Keratinocyte (primary cell): Measurements from ENCODE around the gene CDC26. TPM values are rescaled to one million over a fixed set of nuclear protein-coding genes. Genes with fewer than 3 reads are reported as not detected.

Experiments
- DNase-seq: peaks from one replicate; pipeline ENCODE4 v3.0.0-alpha.2; 2011; ENCODE audit warnings: low read depth, missing footprints, low spot score
- FAIRE-seq: peaks from 2 replicates; lab custom pipeline; 2011; peaks lifted over from hg19 to GRCh38; lab: Jason Lieb, UNC
- H2AFZ ChIP-seq: 2 replicates; pipeline ENCODE4 v1.6.0; 2012; ENCODE audit warnings: low read length, control low read depth, inconsistent platforms; ENCODE audit not compliant: control insufficient read depth
- H3K27ac ChIP-seq: 2 replicates; pipeline ENCODE4 v1.5.1; 2011; ENCODE audit warnings: low read length; ENCODE audit not compliant: control insufficient read depth, insufficient read depth
- H3K27me3 ChIP-seq: 3 replicates; pipeline ENCODE4 v1.6.0; 2011; ENCODE audit warnings: low read length; ENCODE audit not compliant: control insufficient read depth, insufficient read depth; ENCODE audit errors: extremely low read depth
- H3K36me3 ChIP-seq, 2 experiments: 2 replicates in 1 of 2; 3 replicates in 1 of 2; pipeline ENCODE4 v1.5.1; 2011; ENCODE audit warnings: low read length in 2 of 2, mild to moderate bottlenecking in 1 of 2; ENCODE audit not compliant: control insufficient read depth in 2 of 2, insufficient read depth in 2 of 2; ENCODE audit errors: extremely low read depth in 1 of 2
- H3K4me1 ChIP-seq: 3 replicates; pipeline ENCODE4 v1.5.1; 2011; ENCODE audit warnings: low read length; ENCODE audit not compliant: control insufficient read depth, insufficient read depth; ENCODE audit errors: extremely low read depth
- H3K4me2 ChIP-seq: 3 replicates; pipeline ENCODE4 v1.6.0; 2011; ENCODE audit warnings: low read depth, low read length; ENCODE audit not compliant: control insufficient read depth, insufficient read depth; ENCODE audit errors: extremely low read depth
- H3K4me3 ChIP-seq, 3 experiments: fragments of 200-600 bp in 1 of 3; sonication (generic) in 1 of 3; 2 replicates in 2 of 3; 3 replicates in 1 of 3; pipeline ENCODE4 v1.5.1; 2011 to 2016; ENCODE audit warnings: low read length in 3 of 3, mild to moderate bottlenecking in 3 of 3, control low read depth in 2 of 3, inconsistent platforms in 1 of 3, low read depth in 1 of 3, mixed read lengths in 1 of 3, mixed run types in 1 of 3, moderate library complexity in 1 of 3; ENCODE audit not compliant: control insufficient read depth in 2 of 3, insufficient read depth in 2 of 3; ENCODE audit errors: extremely low read depth in 1 of 3
- H3K79me2 ChIP-seq: 2 replicates; pipeline ENCODE4 v1.6.0; 2012; ENCODE audit warnings: low read length; ENCODE audit not compliant: control insufficient read depth, insufficient read depth
- H3K9ac ChIP-seq: 3 replicates; pipeline ENCODE4 v1.6.0; 2011; ENCODE audit warnings: low read length; ENCODE audit not compliant: control insufficient read depth, insufficient read depth; ENCODE audit errors: extremely low read depth
- H3K9me1 ChIP-seq: 3 replicates; pipeline ENCODE4 v1.6.0; 2011; ENCODE audit warnings: low read length; ENCODE audit not compliant: control insufficient read depth, insufficient read depth; ENCODE audit errors: extremely low read depth
- H3K9me3 ChIP-seq: 2 replicates; pipeline ENCODE4 v1.5.1; 2012; ENCODE audit warnings: low read depth, low read length; ENCODE audit not compliant: control insufficient read depth
- H4K20me1 ChIP-seq: 3 replicates; pipeline ENCODE4 v1.6.0; 2011; ENCODE audit warnings: low read length; ENCODE audit not compliant: control insufficient read depth, insufficient read depth; ENCODE audit errors: extremely low read depth
- EZH2 ChIP-seq: IDR thresholded peaks from one replicate; pipeline ENCODE4 v1.6.1; 2012; ENCODE audit warnings: inconsistent platforms, mild to moderate bottlenecking, low read length, moderate library complexity
- dilution Hi-C: fragments of 300-500 bp; cut with MboI; formaldehyde crosslinking; loops from one replicate; pipeline ENCODE4 v1.7.0; 2020; ENCODE audit warnings: low sequenced_read_pairs; ENCODE audit not compliant: extremely low pct_ligation_motif_present
- polyA plus RNA-seq, 5 experiments: library from polyadenylated mRNA; depleted of rRNA in 3 of 5; stranded (reverse) in 3 of 5; stranded (forward) in 1 of 5; unstranded in 1 of 5; fragments of >200 nt; gene quantifications; 1 replicate in 1 of 5; 2 replicates in 3 of 5; 3 replicates in 1 of 5; pipeline versions ENCODE4 v1.2.1 to v1.2.3, GENCODE V29; 2011 to 2012; ENCODE audit warnings: missing spikeins in 2 of 5, low read depth in 1 of 5, low replicate concordance in 1 of 5
- TF ChIP-seq, protein P1 (sequence below), 3 experiments: IDR thresholded peaks in 1 of 3; conservative IDR thresholded peaks in 1 of 3; optimal IDR thresholded peaks in 1 of 3; 2 replicates in 2 of 3; 3 replicates in 1 of 3; pipeline versions ENCODE3 to v1.5.1; 2011; ENCODE audit warnings: low read length in 3 of 3, mild to moderate bottlenecking in 3 of 3, moderate library complexity in 2 of 3, control low read depth in 1 of 3, inconsistent platforms in 1 of 3; ENCODE audit not compliant: insufficient read depth in 2 of 3; ENCODE audit errors: extremely low read depth in 1 of 3

CDC26 gene
- polyA plus RNA-seq, 1 donor (not counting 4 experiments of a cell fraction or from before 2014, with no cell fraction given) = 56.8 TPM

DNA sequence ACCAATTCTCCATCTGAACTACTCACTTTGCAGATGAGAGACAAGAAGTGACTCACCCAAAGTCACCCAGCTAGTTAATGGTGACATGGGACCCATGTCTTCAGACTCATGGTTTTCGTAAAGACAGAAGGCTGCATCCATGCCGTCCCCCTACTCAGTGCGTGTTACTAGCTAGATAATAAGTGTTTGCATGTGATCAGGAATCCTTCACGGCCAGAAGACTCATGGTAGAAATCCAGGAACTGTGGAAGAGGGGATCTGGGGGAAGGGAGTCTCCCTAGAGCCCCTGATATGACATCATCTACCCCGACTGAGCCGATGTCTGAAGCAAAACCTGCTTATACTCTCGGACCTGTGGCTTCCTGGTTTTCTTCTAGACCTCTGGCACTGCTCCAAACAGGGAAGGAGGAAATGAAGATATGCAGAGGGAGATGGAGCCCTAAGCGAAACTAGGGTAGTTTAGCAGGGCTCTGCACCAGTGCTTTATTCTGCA is 24.5 kb upstream of the CDC26 start:
- FAIRE-seq (no peak), DNase-seq (no peak)
- no peak for TF ChIP-seq EZH2
- TF ChIP-seq, protein P1, sequence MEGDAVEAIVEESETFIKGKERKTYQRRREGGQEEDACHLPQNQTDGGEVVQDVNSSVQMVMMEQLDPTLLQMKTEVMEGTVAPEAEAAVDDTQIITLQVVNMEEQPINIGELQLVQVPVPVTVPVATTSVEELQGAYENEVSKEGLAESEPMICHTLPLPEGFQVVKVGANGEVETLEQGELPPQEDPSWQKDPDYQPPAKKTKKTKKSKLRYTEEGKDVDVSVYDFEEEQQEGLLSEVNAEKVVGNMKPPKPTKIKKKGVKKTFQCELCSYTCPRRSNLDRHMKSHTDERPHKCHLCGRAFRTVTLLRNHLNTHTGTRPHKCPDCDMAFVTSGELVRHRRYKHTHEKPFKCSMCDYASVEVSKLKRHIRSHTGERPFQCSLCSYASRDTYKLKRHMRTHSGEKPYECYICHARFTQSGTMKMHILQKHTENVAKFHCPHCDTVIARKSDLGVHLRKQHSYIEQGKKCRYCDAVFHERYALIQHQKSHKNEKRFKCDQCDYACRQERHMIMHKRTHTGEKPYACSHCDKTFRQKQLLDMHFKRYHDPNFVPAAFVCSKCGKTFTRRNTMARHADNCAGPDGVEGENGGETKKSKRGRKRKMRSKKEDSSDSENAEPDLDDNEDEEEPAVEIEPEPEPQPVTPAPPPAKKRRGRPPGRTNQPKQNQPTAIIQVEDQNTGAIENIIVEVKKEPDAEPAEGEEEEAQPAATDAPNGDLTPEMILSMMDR (optimal IDR thresholded peaks at IDR 0.05 in 1 of 3, IDR thresholded peaks at IDR 0.05 in 1 of 3, conservative IDR thresholded peaks at IDR 0.05 in 1 of 3; ENCODE audit: extremely low read depth in 1 of 3, insufficient read depth in 2 of 3, low read length in 3 of 3) = no peak
- dilution Hi-C loops = no loop called here
- Histone ChIP-seq H3K9ac (no peak overlapping the region), H3K36me3 (no peaks in the 10 kb centered on the region), H3K9me1 (no peaks in the 10 kb centered on the region), H3K27ac (no peak overlapping the region), H3K4me2 (no peak overlapping the region), H3K9me3 (no peaks in the 10 kb centered on the region), H3K27me3 (peaks cover 5% of the 10 kb centered on the region), H3K4me1 (no peaks in the 10 kb centered on the region), H2AFZ (no peak overlapping the region), H3K4me3 (no peak overlapping the region), H4K20me1 (no peaks in the 10 kb centered on the region), H3K79me2 (no peaks in the 10 kb centered on the region)

- no peak for DNase-seq
- Histone ChIP-seq H3K9me1 (no peaks in the 10 kb centered on the region), H3K4me1 (no peaks in the 10 kb centered on the region), H3K9ac (no peak overlapping the region), H3K9me3 (no peaks in the 10 kb centered on the region), H3K4me3 (no peak overlapping the region), H3K79me2 (no peaks in the 10 kb centered on the region), H2AFZ (no peak overlapping the region), H3K4me2 (no peak overlapping the region), H3K36me3 (no peaks in the 10 kb centered on the region), H3K27me3 (peaks cover 5% of the 10 kb centered on the region), H3K27ac (no peak overlapping the region), H4K20me1 (no peaks in the 10 kb centered on the region)
- no peak for FAIRE-seq
- dilution Hi-C loops = no loop called here
- no peak for TF ChIP-seq EZH2
- TF ChIP-seq, protein P1 (optimal IDR thresholded peaks at IDR 0.05 in 1 of 3, IDR thresholded peaks at IDR 0.05 in 1 of 3, conservative IDR thresholded peaks at IDR 0.05 in 1 of 3; ENCODE audit: extremely low read depth in 1 of 3, insufficient read depth in 2 of 3, low read length in 3 of 3) = no peak
Observed at GRCh38 chr9:113298924-113299770, 23.8 kb upstream of the CDC26 start.
